NK-92 treated with Interleukin-12 subunit alpha and Interleukin-12 subunit beta, amount 100 ng/mL, for 24 hours (cell line): ENCODE data around the gene DVL2.
A peak's percentile ranks its signal among the peaks of the same experiment; 100 is the strongest.

Experiments used
- DNase-seq: peaks from one replicate; lab custom pipeline; 2025; lab: John Stamatoyannopoulos, UW

DVL2 gene

DNA sequence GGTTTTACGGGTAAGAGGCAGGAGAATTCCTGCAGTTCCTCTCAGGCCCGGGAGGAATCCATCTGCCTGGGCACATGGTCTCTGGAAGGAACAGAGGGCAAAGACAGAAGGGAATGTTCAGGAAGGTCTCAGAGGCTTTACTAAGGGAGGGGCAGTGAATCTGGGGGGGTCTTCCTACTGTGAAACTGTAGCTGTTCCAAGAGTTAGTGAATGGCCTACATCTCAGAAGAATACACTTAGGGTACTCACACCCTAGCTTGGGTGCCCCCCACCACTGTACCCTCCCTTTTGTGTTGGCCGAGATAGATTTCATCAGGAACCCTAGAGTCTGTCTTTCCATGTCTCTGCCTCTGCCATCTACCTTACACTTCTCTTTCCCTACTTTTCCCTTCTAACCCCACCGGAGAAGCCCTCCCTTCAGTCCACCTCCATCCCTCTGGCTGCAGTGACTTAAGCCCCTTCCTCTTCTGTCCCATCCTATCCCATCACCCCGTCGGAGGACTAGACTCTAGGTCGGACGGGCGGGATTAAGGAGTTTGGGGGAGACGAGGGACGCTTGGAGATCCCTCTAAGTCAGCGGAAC lies 15.0 kb downstream of the DVL2 start:
- no peak for DNase-seq

DNA sequence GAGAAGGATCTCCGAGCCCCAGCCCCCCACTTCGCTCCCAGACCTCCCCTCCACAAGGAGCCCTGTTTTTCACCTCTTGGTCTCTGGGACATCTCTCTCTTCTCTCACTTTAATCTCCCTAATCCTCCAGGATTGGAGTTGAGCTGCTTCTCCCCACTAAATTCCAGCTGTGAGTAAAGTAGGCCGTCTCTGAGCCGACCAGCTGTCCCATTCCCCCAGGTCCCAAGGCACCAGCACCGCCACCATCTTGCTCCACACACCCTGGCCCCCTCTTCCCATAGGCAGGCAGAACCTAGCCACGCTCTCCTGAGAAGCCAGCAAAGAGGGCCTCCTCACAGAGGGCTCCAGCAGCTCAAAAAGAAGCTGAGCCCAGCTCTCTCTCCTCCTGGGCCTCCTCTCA lies 15.6 kb downstream of the DVL2 start:
- DNase-seq = no peak

DNA sequence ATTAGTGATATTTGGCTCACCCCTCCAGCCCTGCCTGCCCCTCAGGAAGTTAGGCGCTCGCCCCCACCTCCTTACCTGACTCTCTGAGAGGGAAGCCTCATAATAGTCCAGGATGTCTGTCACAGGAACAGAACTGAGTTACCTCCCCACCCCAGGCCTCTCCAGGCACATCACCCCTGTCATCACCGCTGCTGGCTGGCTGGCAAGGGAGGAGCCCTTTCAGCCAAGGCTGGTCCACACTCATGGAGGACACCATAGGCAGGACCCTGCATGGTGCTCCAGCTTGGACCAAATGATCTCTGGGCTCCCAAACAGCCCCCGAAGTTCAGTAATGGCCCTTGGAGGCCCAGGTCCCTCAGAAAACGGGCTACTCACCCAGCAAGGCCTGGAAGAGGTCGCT lies 16.2 kb downstream of the DVL2 start:
- no peak for DNase-seq

DNA sequence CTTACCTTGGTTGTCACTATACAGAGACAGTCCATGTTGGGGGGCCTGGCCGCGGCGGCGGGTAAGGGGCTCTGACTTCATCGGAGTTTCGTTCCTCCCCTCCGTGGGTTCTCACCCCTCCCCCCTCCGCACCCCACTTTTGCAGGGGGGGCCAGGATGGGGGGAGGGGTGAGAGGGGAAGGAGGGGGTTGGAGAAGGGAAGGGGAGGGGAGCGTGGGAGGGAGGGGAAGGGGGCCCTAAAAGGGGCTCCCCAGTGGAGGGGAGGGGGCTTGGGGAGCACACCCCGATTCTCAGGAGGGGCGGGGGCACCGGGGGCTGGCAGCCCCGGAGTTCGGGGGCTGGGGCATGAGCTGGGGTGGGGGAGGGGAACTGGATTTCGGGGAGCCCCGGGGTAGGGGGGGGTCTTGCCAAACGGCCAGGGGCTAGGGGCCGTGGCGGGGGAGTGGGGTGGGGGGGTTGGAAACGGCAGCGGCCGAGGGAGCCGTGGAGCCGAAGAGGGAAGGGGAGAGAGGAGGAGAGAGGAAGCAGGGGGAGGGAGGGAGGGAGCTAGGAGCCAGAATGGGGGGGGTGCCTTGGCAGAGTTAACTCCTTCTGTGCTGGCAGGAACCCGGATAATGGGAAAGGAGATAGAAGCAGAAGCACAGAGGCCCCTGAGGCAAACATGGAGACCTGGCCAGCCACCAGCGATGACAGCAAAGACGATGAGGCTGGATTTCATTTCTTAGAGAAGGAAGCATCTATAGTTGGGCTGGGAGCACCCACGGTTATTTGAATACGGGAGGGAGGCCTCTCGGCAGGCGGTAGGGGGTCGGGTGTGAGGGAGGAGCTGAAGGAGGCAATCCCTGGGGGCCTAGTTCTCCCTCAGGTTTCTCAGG lies 17.0 kb downstream of the DVL2 start:
- DNase-seq = no peak

DNA sequence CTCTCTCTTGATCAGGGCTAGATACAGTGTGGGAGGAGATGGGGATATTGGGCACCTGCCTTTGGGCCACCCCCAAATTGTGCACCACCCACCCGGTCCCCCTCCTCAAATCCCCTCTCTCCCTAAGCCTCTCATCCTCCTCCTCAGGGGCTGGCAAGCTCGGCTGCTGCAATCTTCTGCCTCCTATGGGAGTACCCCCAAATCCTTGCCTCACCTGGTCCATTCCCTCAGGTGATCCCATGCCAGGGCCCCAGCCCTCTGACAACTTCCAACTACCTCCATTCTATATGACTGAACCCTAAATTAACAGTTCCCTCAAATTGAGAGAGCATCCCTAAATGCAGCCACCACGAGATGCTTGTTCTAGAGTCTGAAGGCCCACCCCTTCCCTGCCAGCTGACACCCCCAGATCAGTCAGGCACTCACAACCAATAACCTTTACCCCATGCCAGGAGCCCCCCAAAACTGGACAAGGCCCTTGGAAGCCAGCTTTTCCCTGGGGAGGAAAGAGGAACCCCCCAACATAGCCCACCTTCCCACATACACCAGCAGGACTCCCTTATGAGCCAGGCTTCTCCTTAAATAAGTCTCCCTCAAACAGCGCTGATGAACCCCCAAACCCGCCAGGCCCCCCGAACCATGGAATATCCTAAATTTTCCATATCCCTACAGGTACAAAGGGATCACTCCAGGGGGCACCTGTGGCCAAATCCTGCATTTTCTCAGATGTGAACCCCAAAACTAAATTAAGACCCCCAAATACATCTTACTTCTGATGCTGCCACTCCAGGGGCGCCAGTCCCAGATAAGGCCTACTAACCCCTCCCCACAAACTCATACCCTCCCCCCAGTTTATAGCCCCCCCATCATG lies 17.8 kb downstream of the DVL2 start:
- no peak for DNase-seq

DNA sequence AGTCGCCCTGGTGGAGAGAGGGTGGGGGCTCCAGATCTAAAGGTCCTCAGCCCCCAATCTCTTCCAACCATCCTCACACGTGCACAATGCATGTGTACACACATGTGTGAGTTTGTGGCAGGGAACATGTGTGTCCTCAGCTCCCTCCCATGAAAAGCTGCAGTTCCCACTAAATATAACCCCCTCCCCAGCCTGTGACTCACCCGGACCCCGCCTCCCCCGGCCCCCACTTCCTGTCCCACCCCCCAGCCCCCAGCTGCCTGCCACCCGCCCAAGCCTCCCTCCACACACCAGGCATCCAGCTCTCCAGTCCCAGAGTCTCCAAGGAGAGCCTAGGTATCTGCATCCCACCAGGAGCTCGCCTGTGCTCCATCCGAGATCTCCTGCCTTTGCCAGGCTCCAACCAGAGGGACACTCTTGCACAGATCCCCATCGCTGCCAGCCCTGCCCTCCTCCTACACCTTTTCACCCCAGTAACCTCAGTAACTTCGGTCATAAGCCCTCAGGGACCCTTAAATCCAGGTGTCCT lies 18.6 kb downstream of the DVL2 start:
- DNase-seq = no peak

DNA sequence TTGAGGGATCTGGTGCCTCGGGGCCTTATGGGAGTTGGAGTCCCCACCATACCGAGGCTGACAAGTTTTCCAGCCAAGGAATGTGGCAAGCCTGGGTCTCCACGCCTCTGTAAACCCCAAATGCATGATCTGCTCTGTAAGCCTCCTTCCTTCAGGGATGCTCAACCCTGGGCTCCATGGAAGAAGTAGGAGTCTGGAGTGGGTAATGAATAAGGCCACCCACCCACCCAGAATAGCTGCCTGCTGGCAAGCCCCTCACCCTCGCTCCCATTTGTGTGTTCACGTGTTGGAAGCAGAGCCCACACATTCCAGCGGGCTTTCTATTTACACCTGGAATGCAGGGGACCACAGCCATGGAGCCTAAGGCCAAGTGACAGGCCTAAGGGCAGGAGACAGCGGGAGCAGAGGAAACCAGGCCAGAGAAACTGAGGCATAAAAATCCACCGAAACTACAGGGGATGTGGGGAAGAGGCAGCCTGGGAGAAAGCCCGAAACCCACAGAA lies 19.1 kb downstream of the DVL2 start:
- no peak for DNase-seq

DNA sequence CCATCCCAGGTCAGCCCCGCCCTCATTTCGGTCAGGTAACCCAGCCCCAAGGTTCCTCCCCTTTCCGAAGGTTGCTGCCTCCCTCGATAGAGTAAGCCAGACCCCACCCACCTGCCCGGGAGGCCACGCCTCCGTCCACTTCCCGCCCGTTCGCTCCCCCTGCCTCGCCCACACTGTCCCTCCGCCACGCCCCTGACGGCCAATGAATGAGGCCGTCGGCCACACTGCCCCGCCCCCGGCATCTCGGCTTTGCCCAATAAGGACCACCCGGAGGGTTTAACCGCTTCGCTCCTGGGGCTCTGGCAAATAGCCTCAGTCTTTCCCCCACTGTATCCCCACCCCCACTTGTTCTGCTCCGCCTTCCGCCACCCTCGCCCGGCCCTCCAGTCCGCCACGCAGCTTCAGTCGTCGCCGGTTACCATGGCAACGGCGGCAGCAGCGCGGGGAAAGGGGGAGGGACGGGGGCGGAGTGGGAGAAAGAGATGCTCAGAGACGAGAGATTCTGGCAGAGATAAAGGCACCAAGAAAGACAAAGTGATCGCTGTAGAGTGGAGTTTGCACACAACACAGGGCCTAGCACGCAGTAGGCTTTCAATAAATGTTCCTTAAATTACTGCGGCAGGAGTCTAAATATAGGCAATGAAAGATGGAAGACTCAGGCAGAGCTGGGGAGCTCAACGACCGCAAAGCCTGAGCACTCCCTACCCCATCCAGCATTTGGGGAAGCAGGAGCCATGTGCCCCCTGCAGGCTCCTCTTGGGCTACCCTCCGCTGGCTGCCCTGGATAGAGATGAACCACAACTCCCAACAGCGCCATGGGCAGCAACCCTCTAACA lies 19.8 kb downstream of the DVL2 start:
- DNase-seq = peak; percentile 92

DNA sequence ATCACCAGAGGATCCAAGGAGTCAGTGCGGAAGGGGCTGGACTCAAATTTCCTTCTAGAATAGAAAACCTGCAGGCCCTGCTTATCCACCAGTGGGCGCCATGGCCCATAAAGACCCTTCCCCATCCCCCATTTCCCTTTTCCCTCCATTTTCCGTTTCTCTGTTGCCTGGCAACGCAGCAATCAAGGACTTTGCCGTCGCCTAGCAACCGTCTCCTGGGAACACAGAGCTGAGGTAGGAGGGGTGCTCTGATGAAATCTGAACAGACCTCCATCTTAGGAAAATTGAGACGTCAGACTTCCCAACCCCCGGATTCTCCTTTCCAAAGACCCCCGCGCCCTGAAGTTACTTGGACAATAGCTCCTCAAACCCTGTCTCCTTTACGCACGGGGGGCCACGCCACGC lies 20.4 kb downstream of the DVL2 start:
- DNase-seq = no peak

DNA sequence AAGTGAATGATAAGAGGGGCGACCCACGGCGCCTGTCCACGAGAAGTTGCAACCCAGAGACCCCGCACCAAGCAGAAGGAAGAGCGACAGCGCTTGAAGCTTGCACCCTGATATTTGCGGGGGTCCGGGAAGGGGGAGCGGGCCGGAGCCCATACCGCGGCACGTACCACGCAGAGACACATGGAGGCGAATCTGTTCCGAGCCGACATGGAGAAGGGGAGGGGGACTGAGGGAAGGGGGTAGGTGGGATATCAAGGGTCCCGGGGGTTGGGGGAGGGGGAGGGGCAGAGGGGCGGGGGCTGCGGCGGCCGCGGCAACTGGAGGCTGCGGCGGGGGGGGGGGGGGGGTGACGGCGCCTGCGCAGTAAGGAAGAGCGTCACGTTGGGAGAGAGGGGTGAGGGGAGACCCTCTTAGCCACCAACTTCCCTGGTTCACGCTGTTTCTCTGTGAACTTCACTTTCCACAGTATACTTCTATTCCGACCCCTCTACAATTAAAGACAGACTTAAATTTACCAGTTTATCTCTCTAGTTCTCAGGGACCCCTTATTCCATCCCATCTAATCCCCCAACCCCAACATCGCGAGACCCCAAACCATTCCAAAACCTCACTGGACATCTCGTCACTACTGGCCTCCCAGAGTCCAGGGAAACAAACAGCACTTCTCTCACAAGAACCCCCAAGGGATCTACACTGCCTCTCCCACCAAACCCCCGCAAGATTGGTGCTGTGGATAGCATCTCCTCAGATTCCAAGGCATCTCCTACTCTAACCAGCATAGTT lies 22.6 kb downstream of the DVL2 start:
- DNase-seq = no peak

DNA sequence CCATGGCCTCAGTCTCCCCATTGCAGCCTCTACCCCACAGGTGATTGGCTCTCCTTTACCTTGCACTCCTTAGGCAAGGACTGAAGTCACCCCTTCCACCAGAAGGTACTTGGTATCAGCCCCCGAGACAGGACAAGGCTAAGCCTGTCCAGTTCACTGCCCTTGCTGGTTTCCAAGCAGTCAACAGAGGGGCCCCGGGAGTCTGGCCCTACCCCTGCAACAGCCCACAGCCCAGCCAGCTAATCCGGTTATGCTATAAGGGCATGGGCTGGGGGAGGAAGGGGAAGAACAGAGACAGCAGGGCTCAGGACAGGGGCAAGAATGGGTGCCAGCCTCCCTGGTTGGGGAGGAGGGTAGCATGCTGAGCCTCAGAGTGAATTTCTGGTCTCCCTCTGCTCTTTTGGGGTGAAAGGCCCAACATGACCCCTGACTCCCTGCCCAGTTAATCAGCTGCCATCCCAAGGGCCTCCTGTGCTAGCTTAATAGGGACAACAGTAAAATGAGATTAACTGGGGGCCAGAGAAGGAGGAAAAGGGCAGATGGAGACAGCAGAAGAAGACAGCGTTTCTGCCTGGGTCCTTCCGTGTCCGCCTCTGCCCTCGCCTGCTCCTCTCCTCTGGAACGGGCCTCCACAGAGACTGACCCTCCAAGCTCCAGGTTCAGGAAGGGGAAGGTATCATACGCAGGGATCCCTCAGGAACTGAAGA lies 25.4 kb downstream of the DVL2 start:
- no peak for DNase-seq

DNA sequence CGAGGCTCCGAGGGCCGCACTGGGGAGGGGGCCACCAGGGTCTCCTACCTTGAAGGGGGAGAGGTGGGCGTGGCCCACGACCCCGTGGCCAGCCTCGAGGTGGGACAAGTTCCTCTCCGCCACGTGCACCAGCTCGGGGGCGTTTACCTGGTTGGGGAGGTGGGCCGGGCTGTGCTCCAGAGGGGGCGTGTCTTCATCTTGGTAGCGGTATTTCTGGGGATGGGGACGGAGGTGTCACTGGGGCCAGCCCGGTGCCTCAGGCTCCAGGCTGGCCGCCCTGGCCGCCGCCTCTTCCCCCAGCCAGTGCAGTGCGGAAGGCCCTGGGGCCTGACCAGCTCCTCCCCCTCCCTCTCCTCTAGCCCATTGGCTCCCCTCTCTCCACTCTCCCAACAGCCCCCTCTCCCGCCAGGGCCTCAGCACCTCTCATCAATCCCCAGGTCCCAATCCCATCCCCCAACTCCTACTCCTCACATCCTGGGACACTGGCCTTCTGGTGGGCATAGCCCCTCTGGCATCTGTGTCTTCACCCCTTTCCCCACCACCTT lies 26.2 kb downstream of the DVL2 start:
- no peak for DNase-seq

DNA sequence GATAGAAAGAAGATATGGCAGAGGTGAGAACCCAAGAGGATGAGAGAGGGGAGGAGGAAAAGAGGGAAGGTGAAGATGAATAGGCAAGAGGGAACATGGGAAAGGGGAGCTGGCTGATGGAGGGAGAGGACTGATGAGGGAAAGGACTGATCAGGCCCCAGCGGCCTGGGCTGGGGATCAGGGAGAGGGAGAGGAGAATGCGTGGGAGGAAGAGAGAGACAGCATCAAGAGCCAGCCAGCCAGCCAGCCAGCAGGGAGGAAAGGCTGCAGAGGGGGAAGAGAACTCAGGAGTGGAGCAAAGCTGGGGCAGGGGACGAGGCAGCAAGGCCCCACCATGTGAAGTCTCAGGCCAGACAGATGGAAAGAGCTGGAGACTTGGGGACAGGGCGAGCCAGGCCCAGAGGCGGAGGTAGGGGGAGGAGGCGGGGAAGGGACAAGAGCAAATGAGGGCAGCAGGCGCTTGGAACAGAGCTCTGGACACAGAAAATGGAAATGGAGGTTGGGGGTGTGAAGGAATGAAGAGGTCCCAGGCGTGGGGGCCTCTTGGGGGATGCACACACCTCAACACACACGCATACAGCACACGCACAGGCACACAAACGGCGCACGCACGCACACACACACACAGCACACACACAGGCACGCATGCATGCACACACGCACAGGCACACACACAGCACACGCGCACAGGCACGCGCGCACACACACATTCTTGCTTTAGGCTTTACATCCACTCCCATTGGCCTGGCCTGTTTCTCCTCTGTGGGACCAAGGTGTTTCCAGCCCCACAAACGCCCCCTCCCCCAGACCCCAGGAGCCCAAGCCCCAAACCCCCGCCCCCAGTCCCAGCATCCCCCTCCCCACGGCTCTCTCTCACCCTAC lies 27.0 kb downstream of the DVL2 start:
- no peak for DNase-seq

DNA sequence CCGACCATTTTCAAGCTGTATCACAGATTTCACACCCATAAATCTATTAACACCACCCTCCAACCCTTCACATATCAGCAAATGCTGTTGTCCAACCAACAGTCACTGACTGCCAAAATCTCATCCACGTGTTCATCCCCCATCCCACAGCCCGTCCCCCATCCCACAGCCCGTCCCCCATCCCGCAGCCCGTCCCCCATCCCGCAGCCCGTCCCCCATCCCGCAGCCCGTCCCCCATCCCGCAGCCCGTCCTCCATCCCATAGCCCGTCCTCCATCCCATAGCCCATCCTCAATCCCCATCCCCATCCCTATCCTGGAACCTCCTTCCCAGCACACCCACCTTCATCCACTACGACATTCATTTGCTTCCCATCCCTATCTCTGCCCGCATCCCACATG lies 28.8 kb downstream of the DVL2 start:
- no peak for DNase-seq

DNA sequence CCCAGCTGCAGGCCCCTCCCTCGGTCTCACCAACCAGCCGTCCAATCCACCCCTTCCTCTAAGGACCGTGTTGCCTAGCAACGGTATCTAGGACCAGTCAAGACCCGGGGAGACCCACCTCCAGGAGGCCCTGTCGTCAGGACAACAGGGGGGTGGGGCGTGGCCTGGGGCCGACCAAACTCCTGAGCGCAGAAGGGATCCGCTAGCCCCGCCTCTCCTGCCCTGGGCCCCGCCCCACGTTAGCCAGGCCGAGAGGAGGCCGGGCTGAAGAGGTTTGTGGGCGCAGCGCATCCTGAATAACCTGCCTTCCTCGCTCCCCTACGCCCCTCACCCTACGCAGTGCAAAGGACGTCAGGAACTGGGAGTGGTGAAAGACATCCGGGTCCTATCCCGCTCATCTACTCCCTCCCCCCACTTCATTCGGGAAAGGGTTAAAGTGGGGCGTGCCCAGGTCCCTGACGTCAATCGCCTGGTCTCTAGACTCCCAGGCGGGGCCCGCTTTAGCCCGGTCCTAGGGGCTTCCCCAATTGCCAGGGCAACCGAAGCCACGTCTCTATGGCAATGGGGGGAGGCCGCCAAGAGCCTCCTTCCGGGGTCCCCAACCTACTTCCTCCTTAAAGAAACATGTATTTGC lies 29.4 kb downstream of the DVL2 start:
- DNase-seq = no peak

DNA sequence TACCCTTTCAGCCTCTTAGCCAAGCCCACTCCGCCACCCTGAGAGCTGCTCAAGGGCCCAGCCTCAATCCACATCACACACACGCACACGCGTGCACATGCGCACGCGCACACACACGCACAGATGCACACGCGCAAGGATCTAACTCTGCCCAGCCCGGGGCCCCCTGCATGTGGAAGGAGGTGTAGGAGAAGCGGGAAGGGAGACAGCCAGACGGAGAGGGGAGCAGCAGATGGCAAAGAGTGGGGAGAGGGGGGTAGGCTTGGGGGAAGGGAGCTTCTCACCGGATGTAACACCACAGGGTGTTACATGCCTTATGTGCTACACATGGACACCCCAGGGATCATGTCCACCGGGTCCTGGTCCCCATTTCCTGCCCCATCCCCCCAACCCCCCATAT lies 30.0 kb downstream of the DVL2 start:
- DNase-seq = no peak

DNA sequence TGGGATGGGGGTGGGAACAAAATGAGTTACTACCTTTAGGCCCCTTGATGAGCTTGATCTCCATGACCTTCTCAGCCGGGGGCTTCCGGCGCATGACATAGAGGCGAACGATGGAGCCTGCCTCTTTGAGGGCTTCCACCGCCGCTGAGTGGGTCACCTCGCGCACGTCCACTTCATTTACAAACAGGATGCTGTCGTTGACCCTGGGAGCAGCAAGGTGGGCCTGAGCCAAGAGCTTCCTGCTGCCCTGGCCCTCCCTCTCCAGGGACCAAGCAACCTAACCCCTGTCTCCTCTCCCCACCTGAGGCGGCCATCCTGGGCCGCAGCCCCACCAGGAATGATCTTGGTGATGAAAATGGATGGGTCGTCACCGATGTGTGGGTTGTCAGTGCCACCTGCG lies 30.9 kb downstream of the DVL2 start:
- DNase-seq = no peak
